IMR-90 (cell line): Measurements from ENCODE around the gene SLC27A1. TPM values are rescaled to one million over a fixed set of nuclear protein-coding genes. Genes with fewer than 3 reads are reported as not detected.
A peak's percentile ranks its signal among the peaks of the same experiment; 100 is the strongest.

Experiments
- ATAC-seq: fragments of 200-7000 bp; cut with Tn5 transposase; 2 replicates; pipeline ENCODE4 v1.9.1; 2020; ENCODE audit warnings: low read depth, mild to moderate bottlenecking, moderate library complexity
- BruUV-seq: library from RNA; stranded (reverse); fragments of 400-500 nt; replicated peaks from 2 replicates; lab custom pipeline; 2021; lab: Mats Ljungman, UMichigan
- CTCF ChIA-PET: fragments of 300-600 bp; formaldehyde crosslinking; extraction: SDS; loops from one replicate; lab custom pipeline; 2021; ENCODE audit warnings: antibody characterized with exemption; lab: Yijun Ruan, JAX
- POLR2A ChIA-PET: fragments of 300-600 bp; sonication (Branson Sonifier 250); formaldehyde crosslinking; loops from one replicate; lab custom pipeline; 2022; ENCODE audit warnings: antibody characterized with exemption; ENCODE audit not compliant: unreplicated experiment; lab: Charles Lee
- DNase-seq: peaks from one replicate; pipeline ENCODE4 v3.0.0; 2013
- H2AFZ ChIP-seq: replicated peaks from 2 replicates; pipeline ENCODE3; 2013; ENCODE audit warnings: low read length, mild to moderate bottlenecking; ENCODE audit not compliant: poor library complexity
- H2AK5ac ChIP-seq: 2 replicates; pipeline ENCODE4 v1.6.1; 2013; ENCODE audit warnings: low read depth, low read length, inconsistent platforms
- H2AK9ac ChIP-seq: replicated peaks from 2 replicates; pipeline ENCODE3; 2013; ENCODE audit warnings: mild to moderate bottlenecking, low read depth, low read length, moderate library complexity; ENCODE audit not compliant: poor library complexity
- H2BK120ac ChIP-seq: 2 replicates; pipeline ENCODE4 v1.6.1; 2013; ENCODE audit warnings: low read depth, low read length, inconsistent platforms
- H2BK15ac ChIP-seq: 3 replicates; pipeline ENCODE4 v1.6.1; 2013; ENCODE audit warnings: low read depth, low read length, inconsistent platforms
- H2BK20ac ChIP-seq: 2 replicates; pipeline ENCODE4 v1.6.1; 2013; ENCODE audit warnings: low read depth, mild to moderate bottlenecking, inconsistent platforms, low read length, moderate library complexity
- H2BK5ac ChIP-seq: 2 replicates; pipeline ENCODE4 v1.6.1; 2013; ENCODE audit warnings: mild to moderate bottlenecking, low read depth, low read length, inconsistent platforms; ENCODE audit not compliant: poor library complexity, severe bottlenecking
- H3K14ac ChIP-seq: replicated peaks from 2 replicates; pipeline ENCODE4 v1.6.1; 2013; ENCODE audit warnings: low read depth, low read length, inconsistent platforms
- H3K18ac ChIP-seq: 2 replicates; pipeline ENCODE4 v1.6.1; 2013; ENCODE audit warnings: low read depth, low read length, control low read depth
- H3K23ac ChIP-seq: 2 replicates; pipeline ENCODE4 v1.6.1; 2013; ENCODE audit warnings: low read depth, low read length, inconsistent platforms
- H3K27ac ChIP-seq: 2 replicates; pipeline ENCODE4 v1.5.1; 2013; ENCODE audit warnings: mild to moderate bottlenecking, control low read depth, low read length; ENCODE audit not compliant: insufficient read depth
- H3K27me3 ChIP-seq: 2 replicates; pipeline ENCODE4 v1.6.1; 2013; ENCODE audit warnings: low read length; ENCODE audit not compliant: control insufficient read depth, insufficient read depth
- H3K36me3 ChIP-seq: 2 replicates; pipeline ENCODE4 v1.6.1; 2013; ENCODE audit warnings: low read length, mixed read lengths; ENCODE audit not compliant: control insufficient read depth, insufficient read depth
- H3K4ac ChIP-seq: 2 replicates; pipeline ENCODE4 v1.6.1; 2013; ENCODE audit warnings: low read depth, low read length, inconsistent platforms
- H3K4me1 ChIP-seq: 2 replicates; pipeline ENCODE4 v1.6.1; 2013; ENCODE audit warnings: low read length, mixed read lengths; ENCODE audit not compliant: control insufficient read depth, insufficient read depth
- H3K4me2 ChIP-seq: 2 replicates; pipeline ENCODE4 v1.6.1; 2013; ENCODE audit warnings: low read depth, mild to moderate bottlenecking, control low read depth, low read length, moderate library complexity
- H3K4me3 ChIP-seq: 2 replicates; pipeline ENCODE4 v1.5.1; 2013; ENCODE audit warnings: low read depth, mild to moderate bottlenecking, control low read depth, low read length, moderate library complexity; ENCODE audit not compliant: insufficient read depth
- H3K56ac ChIP-seq: 2 replicates; pipeline ENCODE4 v1.6.1; 2013; ENCODE audit warnings: low read length, inconsistent platforms; ENCODE audit not compliant: insufficient read depth; ENCODE audit errors: extremely low read depth
- H3K79me1 ChIP-seq, 2 experiments: 2 replicates each; pipeline ENCODE4 v1.6.1; 2013; ENCODE audit warnings: low read length in 2 of 2, inconsistent platforms in 1 of 2, low read depth in 1 of 2
- H3K9ac ChIP-seq: 2 replicates; pipeline ENCODE4 v1.6.1; 2013; ENCODE audit warnings: low read depth, low read length, control low read depth
- H3K9me1 ChIP-seq: 2 replicates; pipeline ENCODE4 v1.6.1; 2013; ENCODE audit warnings: low read length, inconsistent platforms; ENCODE audit not compliant: insufficient read depth
- H3K9me3 ChIP-seq: 2 replicates; pipeline ENCODE4 v1.6.1; 2013; ENCODE audit warnings: low read length; ENCODE audit not compliant: control insufficient read depth, insufficient read depth
- H4K20me1 ChIP-seq: 2 replicates; pipeline ENCODE4 v1.6.1; 2013; ENCODE audit warnings: low read length, inconsistent platforms; ENCODE audit not compliant: insufficient read depth
- H4K5ac ChIP-seq: 2 replicates; pipeline ENCODE4 v1.6.1; 2013; ENCODE audit warnings: mild to moderate bottlenecking, low read depth, low read length, control low read depth
- H4K8ac ChIP-seq, 2 experiments: 2 replicates each; pipeline ENCODE4 v1.6.1; 2013; ENCODE audit warnings: low read depth in 2 of 2, low read length in 2 of 2, control low read depth in 1 of 2, inconsistent platforms in 1 of 2
- H4K91ac ChIP-seq: 2 replicates; pipeline ENCODE4 v1.6.1; 2013; ENCODE audit warnings: low read depth, low read length, inconsistent platforms; ENCODE audit not compliant: insufficient read depth
- BHLHE40 ChIP-seq: fragments of 150-350 bp; IDR thresholded peaks from 2 replicates; pipeline ENCODE4 v1.6.1; 2016; ENCODE audit warnings: mild to moderate bottlenecking, low read depth, low read length
- CTCF ChIP-seq: conservative IDR thresholded peaks from 2 replicates; pipeline ENCODE4 v1.5.1; 2012; ENCODE audit warnings: mild to moderate bottlenecking, low read depth, low read length, improper control_type of control experiment
- ELK1 ChIP-seq: fragments of 150-350 bp; IDR thresholded peaks from 2 replicates; pipeline ENCODE4 v1.6.1; 2016; ENCODE audit warnings: low read depth, mild to moderate bottlenecking, low read length, moderate library complexity, borderline replicate concordance
- MAZ ChIP-seq: IDR thresholded peaks from 2 replicates; pipeline ENCODE4 v1.6.1; 2012; ENCODE audit warnings: low read depth, mild to moderate bottlenecking, low read length, improper control_type of control experiment, moderate library complexity, borderline replicate concordance
- MXI1 ChIP-seq: IDR thresholded peaks from 2 replicates; pipeline ENCODE4 v1.6.1; 2012; ENCODE audit warnings: low read depth, mild to moderate bottlenecking, low read length, moderate library complexity, borderline replicate concordance
- POLR2A ChIP-seq: IDR thresholded peaks from 2 replicates; pipeline ENCODE4 v1.6.1; 2012; ENCODE audit warnings: mild to moderate bottlenecking, low read depth, low read length
- RAD21 ChIP-seq: IDR thresholded peaks from 2 replicates; pipeline ENCODE4 v1.6.1; 2012; ENCODE audit warnings: low read length, improper control_type of control experiment
- RCOR1 ChIP-seq: IDR thresholded peaks from 2 replicates; pipeline ENCODE4 v1.6.1; 2012; ENCODE audit warnings: mild to moderate bottlenecking, low read length, improper control_type of control experiment; ENCODE audit not compliant: insufficient replicate concordance
- USF2 ChIP-seq: fragments of 150-350 bp; IDR thresholded peaks from 2 replicates; pipeline ENCODE4 v1.6.1; 2017; ENCODE audit warnings: mild to moderate bottlenecking, antibody characterized with exemption, low read length, low read depth
- WGBS, 2 experiments: methylation state at CpG; one replicate each; pipeline versions ENCODE4 v1.1.5 to v1.1.7; 2013; ENCODE audit warnings: missing lambda C conversion rate in 2 of 2; ENCODE audit not compliant: insufficient read length in 1 of 2; ENCODE audit errors: extremely low coverage in 2 of 2; 5-methylcytosine and 5-hydroxymethylcytosine counted together
- dilution Hi-C: fragments of 300-500 bp; cut with HindIII; formaldehyde crosslinking; loops from one replicate; pipeline ENCODE4 v1.14.3; 2018; ENCODE audit warnings: low sequenced_read_pairs; ENCODE audit not compliant: unreplicated experiment
- in situ Hi-C: fragments of 300-500 bp; cut with MboI; formaldehyde crosslinking; loops from 3 replicates; pipeline ENCODE4 v1.14.3; 2019; ENCODE audit warnings: low sequenced_read_pairs, inconsistent platforms, mixed read lengths
- intact Hi-C: fragments of 100-400 bp; cut with micrococcal nuclease; formaldehyde crosslinking; loops from 2 replicates; pipeline ENCODE4 v1.10.0; 2022
- polyA plus RNA-seq, 3 experiments: library from polyadenylated mRNA; depleted of rRNA; stranded (reverse); fragments of >200 nt; gene quantifications; 2 replicates each; pipeline ENCODE4 v1.2.3, GENCODE V29; 2012; ENCODE audit warnings: low replicate concordance in 1 of 3
- total RNA-seq: library from RNA; depleted of rRNA; stranded (reverse); fragments of >200 nt; gene quantifications from 2 replicates; pipeline ENCODE4 v1.2.3, GENCODE V29; 2012

SLC27A1 gene
- total and polyA plus RNA-seq, 2 of the 4 experiments (the other 2 are of a cell fraction): 4.8 to 12.9 TPM

- Histone ChIP-seq H3K18ac (no peak overlapping the region), H4K8ac (no peak overlapping the region), H3K14ac (no peak overlapping the region), H3K4me3 (no peak overlapping the region), H3K9me3 (no peaks in the 10 kb centered on the region), H3K9me1 (peaks cover 4% of the 10 kb centered on the region; the same call in 1 of the 2 replicates), H3K27me3 (no peaks in the 10 kb centered on the region), H3K36me3 (peaks cover 12% of the 10 kb centered on the region), H3K4me2 (no peak overlapping the region), H3K4me1 (no peaks in the 10 kb centered on the region; the same call in 1 of the 2 replicates), H3K79me1 (peaks cover 9 to 22% of the 10 kb centered on the region in 2 experiments; a peak in 3 of 4 replicates), H4K20me1 (peaks cover 27% of the 10 kb centered on the region), H4K91ac (no peak overlapping the region), H4K5ac (no peak overlapping the region), H2AK5ac (no peak overlapping the region), H3K27ac (no peak overlapping the region), H2AFZ (no peak overlapping the region), H2BK120ac (no peak overlapping the region), H2AK9ac (peak overlapping the region; percentile 28), H3K4ac (no peak overlapping the region), H2BK5ac (no peak overlapping the region), H3K23ac (no peak overlapping the region), H3K56ac (no peak overlapping the region), H2BK20ac (no peak overlapping the region), H2BK15ac (no peak overlapping the region), H3K9ac (no peak overlapping the region)
- no TSS peak for BruUV-seq
- DNase-seq: no peak
- WGBS, 2 experiments: 65% methylated on average over 5 of the region's 18 CpGs; no CpG with 5 or more reads in 1 of the 2 experiments
- CTCF ChIA-PET: interaction anchor here (0.7 kb wide), 1 partner anchor 9 kb away, joined by 3 read pairs; no protein-coding TSS in a partner anchor
- in situ Hi-C loops: no loop called here
- TF ChIP-seq POLR2A: no peak
- TF ChIP-seq MAZ: no peak
- no peak for TF ChIP-seq MXI1
- TF ChIP-seq CTCF: no peak
- TF ChIP-seq USF2: no peak
- no peak for TF ChIP-seq RCOR1
- no peak for TF ChIP-seq BHLHE40
- TF ChIP-seq ELK1: no peak
- no peak for TF ChIP-seq RAD21
- dilution Hi-C loops: no loop called here
- intact Hi-C loops: no loop called here
- no peak for ATAC-seq
- POLR2A ChIA-PET: no interaction called here
These were observed 17.2 kb downstream of the SLC27A1 start for GRCh38 chr19:17487284-17488121.
